ENCODE data around the gene ZNF470. TPM values are rescaled to one million over a fixed set of nuclear protein-coding genes. Genes with fewer than 3 reads are reported as not detected.

The ZNF470 gene
- total RNA-seq, 4 donors from 2014 or later: 3.4 to 7.1 (median 5.6) TPM

DNA sequence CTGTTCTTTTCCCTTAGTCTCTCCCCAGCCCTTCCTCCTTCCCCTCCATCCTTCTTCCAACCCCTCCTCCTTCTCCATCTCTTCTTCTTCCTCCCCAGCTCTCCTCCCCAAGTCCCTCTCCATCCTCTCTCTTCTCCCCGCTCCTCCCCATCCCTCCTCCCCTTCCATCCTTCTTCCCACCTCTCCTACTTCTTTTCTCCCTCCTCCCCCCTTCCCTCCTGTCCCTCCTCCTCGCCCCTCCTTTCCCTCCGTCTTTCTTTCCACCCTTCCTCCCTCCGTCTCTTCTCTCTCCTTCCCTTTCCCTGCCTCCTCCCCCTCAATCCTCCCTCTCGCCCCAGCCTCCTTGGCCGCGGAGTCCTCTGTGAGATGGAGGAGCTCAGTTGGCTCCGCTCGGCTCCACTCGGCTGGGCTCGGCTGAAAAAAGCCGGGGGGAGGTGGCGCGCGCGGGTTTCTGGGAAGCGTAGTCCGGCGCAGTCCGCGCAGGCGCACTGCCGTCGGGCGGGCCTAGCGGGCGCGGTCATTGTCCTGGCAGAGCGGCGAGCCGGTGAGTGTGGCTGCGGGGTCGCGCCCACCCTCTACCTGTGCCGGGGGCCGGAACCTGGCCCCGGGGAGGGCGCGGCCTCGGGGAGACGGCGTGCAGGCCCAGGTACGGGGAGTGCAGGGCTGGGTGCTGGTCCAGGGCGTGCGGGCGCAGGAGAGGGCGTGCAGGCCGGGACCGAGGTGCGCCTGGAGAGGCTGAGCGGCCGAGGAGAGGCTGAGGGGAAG, 27.7 kb downstream of the ZNF470 start, which contains the start of gene ZNF71:
Gene ZNF71 (plus strand): TSS at position 520 of the 765 bp plus-strand sequence. CDS start 6,257 bp downstream, outside the sequence.
- intact Hi-C loops (cut with DNase I): no loop called here
- H3K4me3 ChIP-seq (replicated peaks in 1 of 3): peak within 1 kb of the TSS; percentile 43 to 94 (median 75)
- 0 to 1% methylated on average over 29 to 52 of the region's 52 CpGs for WGBS, 2 donors
- H3K36me3 ChIP-seq: no peaks in the 10 kb centered on the region
- peak within 1 kb of the TSS in 1 of 3 donors; percentile 4 for H3K27ac ChIP-seq
- TF ChIP-seq POLR2A (IDR thresholded peaks at IDR 0.05): peak in 1 of 2 donors; percentile 40
- TF ChIP-seq CTCF (IDR thresholded peaks at IDR 0.05): no peak
- no peaks in the 10 kb centered on the region for H3K27me3 ChIP-seq
- H3K9me3 ChIP-seq: no peaks in the 10 kb centered on the region
- H3K4me1 ChIP-seq: peaks cover 0 to 7% of the 10 kb centered on the region in 2 donors
- DNase-seq: peak; percentile 91 to 92

DNA sequence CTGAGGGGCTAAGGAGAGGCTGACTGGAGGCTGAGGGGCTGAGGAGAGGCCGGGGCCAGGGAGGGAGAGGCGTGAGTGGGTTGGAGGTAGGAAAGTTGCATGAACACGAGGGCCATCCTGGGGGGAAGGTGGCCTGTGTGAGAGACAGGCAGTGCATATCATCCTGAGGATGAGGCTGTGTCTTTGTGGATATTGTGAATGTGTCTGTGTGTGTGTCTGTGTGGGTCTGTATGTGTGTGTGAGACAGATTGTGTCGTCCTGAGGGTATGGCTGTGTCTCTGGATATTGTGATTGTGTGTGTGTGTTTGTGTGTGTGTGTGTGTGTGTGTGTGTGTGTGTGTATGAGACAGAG, 28.3 kb downstream of the ZNF470 start:
- no peak for TF ChIP-seq POLR2A (IDR thresholded peaks at IDR 0.05)
- TF ChIP-seq CTCF (IDR thresholded peaks at IDR 0.05): no peak
- peak overlapping the region in 1 of 3 donors; percentile 4 for H3K27ac ChIP-seq
- H3K27me3 ChIP-seq: no peaks in the 10 kb centered on the region
- peak overlapping the region; percentile 43 to 94 (median 75) for H3K4me3 ChIP-seq (replicated peaks in 1 of 3)
- H3K9me3 ChIP-seq: no peaks in the 10 kb centered on the region
- DNase-seq: no peak
- intact Hi-C loops (cut with DNase I): no loop called here
- peaks cover 0 to 7% of the 10 kb centered on the region in 2 donors for H3K4me1 ChIP-seq
- 0 to 2% methylated on average over 3 to 4 of the region's 4 CpGs for WGBS, 2 donors
- H3K36me3 ChIP-seq: no peaks in the 10 kb centered on the region

GRCh38 chr19:56596676-56597075, 29.4 kb downstream of the ZNF470 start:
- no peaks in the 10 kb centered on the region for H3K27me3 ChIP-seq
- H3K4me1 ChIP-seq: peaks cover 0 to 7% of the 10 kb centered on the region in 2 donors
- no peak for DNase-seq
- H3K4me3 ChIP-seq (replicated peaks in 1 of 3): no peak overlapping the region
- intact Hi-C loops (cut with DNase I): no loop called here
- 59 to 70% methylated on average over 4 of the region's 4 CpGs for WGBS, 2 donors
- TF ChIP-seq CTCF (IDR thresholded peaks at IDR 0.05): no peak
- TF ChIP-seq POLR2A (IDR thresholded peaks at IDR 0.05): no peak
- no peak overlapping the region for H3K27ac ChIP-seq
- H3K36me3 ChIP-seq: no peaks in the 10 kb centered on the region
- no peaks in the 10 kb centered on the region for H3K9me3 ChIP-seq

GRCh38 chr19:56597696-56598095, 30.4 kb downstream of the ZNF470 start:
- intact Hi-C loops (cut with DNase I): no loop called here
- no peak for DNase-seq
- TF ChIP-seq POLR2A (IDR thresholded peaks at IDR 0.05): no peak
- TF ChIP-seq CTCF (IDR thresholded peaks at IDR 0.05): no peak
- Histone ChIP-seq H3K36me3 (no peaks in the 10 kb centered on the region), H3K27me3 (no peaks in the 10 kb centered on the region), H3K4me1 (peaks cover 0 to 7% of the 10 kb centered on the region in 2 donors), H3K9me3 (no peaks in the 10 kb centered on the region), H3K27ac (no peak overlapping the region), H3K4me3 (replicated peaks in 1 of 3) (no peak overlapping the region)
- 90% methylated on average over 4 of the region's 4 CpGs for WGBS, 2 donors

DNA sequence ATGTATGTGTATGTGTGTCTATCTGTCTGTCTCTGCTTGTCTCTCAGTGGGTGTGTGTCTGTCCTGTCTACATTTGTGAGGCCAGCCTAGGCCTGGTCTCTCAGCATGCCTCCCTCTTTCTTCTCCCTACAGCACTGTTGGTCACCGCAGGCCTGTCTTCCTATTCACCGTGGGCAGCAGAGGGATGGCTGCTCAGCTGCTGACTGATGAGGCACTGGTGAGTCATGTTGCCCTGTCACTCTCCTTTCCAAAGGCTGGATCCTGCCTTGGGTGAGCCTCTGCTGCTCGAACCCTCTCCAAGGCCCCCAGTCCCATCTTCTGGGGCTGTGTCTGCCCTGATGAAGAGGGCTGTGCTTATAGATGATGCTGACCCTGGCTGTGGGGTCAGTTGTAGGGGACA, 34.1 kb downstream of the ZNF470 start:
- no peaks in the 10 kb centered on the region for H3K9me3 ChIP-seq
- H3K27me3 ChIP-seq: no peaks in the 10 kb centered on the region
- no peak overlapping the region for H3K27ac ChIP-seq
- H3K4me1 ChIP-seq: peaks cover 0 to 2% of the 10 kb centered on the region in 2 donors
- DNase-seq: no peak
- intact Hi-C loops (cut with DNase I): no loop called here
- H3K36me3 ChIP-seq: no peaks in the 10 kb centered on the region
- WGBS, 2 donors: 96 to 97% methylated on average over 3 of the region's 3 CpGs
- H3K4me3 ChIP-seq (replicated peaks in 1 of 3): no peak overlapping the region
- TF ChIP-seq CTCF (IDR thresholded peaks at IDR 0.05) (no peak), POLR2A (IDR thresholded peaks at IDR 0.05) (no peak)
